HG02610 (cell line): ENCODE data around the gene KCNB1.

Experiments used
- ATAC-seq: cut with Tn5 transposase; IDR thresholded peaks from one replicate; pipeline ENCODE4 v1.9.1; 2021; ENCODE audit warnings: mild to moderate bottlenecking, moderate library complexity; ENCODE audit not compliant: unreplicated experiment

KCNB1 gene

GRCh38 chr20:49360242-49360968 lies 122.1 kb downstream of the KCNB1 start:
- ATAC-seq, result no peak

DNA sequence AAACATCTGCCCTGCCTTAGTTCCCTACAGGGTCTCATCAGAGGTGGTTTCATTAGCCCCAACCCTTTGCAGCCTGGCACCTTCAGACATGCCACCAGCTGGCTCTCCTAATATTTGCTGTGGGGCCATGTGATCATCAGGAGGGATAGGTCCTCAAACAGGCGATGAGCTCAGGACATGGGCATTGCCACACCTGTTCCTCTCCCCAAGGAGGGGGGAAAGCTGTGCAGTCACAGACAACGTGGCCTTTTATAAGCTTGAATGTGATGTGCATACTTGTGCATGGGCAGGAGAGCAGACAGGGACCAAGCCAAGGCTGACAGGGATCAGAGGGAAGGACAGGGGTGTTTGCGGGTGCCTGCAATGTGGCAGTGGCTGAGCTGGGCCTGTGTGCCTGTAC lies 125.8 kb downstream of the KCNB1 start:
- no peak for ATAC-seq

- ATAC-seq, result no peak
Observed at GRCh38 chr20:49354673-49355072, 127.8 kb downstream of the KCNB1 start.

- no peak for ATAC-seq
Observed at GRCh38 chr20:49353348-49353747, 129.1 kb downstream of the KCNB1 start.

DNA sequence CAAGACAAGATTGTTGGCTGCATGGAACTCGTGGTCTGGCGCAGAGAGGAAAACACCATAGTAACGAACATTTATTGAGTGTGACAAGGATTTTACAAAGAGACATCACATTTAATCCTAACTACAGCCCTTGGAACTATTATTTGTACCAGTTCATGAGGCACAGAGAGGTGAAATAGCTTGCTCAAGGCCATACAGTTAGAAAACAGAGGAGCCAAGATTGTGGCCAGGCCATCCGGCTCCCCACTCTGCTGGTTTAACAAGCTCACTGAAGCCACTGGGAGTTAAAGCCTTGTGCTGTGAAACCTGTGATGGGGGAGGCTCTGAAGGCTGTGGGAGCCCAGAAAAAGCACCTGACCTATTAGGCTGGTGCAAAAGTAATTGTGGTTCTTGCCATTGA lies 129.7 kb downstream of the KCNB1 start:
- ATAC-seq, result no peak

GRCh38 chr20:49351775-49352174 lies 130.7 kb downstream of the KCNB1 start:
- ATAC-seq, result no peak

DNA sequence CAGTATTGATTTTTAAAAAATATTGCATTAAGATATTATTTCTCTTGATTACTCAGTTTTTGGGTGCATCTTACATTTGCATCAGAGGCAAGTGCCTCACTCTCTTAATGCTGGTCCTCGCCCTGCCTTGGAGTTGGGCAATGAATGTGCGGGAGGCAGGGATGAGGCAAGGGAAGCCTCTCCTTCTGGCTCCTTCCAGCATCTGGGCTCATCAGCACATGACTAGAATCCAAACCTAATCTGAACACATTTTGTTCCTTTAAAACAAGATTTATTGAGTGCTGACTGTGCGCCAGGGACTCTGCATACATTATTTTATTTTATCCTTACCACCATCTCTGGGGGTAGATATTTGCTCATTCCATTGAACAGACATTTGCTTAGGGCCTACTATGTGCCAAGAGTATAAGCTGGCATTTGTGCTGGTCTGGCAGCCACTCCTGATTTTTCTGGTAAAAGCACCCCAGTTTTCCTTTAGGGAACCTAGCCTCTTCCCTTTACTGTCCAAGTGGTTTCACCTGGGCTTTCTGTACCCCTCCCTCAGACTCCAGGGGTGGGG lies 132.7 kb downstream of the KCNB1 start:
- ATAC-seq, result no peak

DNA sequence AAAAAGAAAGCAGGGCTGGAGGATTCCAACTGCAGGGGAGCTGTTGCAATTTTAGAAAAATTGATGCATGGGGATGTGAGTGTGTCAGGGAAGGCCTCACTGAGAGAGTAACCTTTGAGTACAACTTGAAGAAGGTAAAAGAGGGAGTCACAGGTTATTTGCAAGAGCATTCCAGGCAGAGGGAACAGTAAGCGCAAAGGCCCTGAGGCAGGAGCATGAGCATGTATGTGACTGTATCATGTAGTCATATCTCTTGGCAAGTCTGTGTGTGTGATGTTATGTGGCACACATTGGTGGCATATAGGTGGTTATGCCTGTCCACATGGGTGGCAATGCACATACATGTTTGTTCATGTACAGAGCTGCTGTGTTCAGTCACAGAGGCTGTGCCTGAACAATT lies 133.4 kb downstream of the KCNB1 start:
- no peak for ATAC-seq

DNA sequence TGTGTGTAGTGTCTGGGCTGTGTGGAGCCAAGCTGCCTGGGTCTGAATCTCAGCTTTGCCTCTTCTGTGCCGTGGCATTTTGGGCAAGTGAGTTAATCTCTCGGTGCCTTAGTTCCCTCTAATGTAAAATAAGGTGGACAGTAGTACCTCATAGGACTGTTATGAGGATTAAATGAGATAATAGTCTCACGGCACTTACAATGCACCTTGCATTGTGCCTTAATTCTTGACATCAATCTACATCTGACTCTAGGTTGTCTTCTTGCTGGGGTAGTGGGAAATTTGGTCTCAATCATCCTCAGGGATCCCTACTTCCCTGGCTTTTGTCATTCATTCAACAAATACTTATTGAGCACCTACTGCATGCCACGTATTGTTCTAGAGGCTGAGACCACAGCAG lies 133.9 kb downstream of the KCNB1 start:
- no peak for ATAC-seq

DNA sequence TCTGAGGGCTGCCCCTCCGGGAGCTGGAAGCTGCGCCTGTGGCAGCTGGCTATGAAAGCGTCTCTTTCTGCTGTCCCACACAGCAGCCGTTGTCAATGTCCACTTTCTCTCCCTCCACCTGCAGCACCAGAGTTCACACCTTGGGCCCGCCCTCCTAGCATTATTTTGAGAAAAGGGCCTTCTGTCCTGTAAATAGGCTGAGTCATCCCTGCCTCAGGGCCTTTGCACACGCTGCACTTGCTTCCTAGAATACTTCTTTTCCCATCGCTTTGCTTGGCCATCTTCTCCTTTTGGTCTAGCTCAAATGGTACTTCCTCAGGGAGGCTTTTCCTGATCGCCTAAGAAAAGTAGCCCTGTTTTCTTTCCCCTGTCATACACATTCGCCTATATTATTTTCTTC lies 135.3 kb downstream of the KCNB1 start:
- no peak for ATAC-seq

DNA sequence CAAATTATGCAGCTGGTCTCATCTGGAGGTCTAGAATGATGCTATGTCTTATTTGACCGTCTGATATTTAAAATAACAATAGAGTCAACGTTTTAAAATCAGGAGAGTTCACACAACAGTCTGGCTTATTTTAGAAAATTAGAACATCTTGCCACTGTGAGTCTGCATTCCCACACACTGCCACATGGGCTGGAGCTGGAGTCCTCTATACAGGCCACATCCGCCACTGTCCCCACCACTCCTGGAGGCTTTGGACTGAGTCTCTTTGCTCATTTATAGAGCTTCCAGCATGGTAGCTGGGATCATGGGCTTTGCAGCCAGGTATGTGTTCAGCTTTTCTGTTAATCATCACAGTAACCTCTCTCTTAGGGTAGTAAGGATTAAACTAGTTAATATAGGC lies 135.8 kb downstream of the KCNB1 start:
- no peak for ATAC-seq

DNA sequence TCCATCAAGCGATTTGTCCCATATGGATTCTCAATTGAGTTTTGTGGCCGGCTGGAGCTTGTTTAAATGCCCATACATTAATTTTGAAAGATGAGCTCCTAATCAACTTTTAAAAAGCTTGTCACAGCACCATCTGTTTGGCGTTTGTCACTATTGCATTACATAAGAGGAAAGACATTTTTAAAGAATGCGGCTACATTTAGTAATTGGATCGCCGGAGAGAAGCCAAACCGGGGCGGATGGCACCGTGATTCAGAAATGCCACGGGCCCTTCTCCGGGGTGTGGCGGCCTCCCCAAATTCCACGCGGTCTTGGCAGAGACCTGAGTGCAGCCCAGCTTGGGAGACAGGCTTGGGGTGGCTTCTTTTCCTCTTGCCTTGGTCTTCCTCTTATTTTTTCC lies 136.9 kb downstream of the KCNB1 start:
- ATAC-seq, result no peak

DNA sequence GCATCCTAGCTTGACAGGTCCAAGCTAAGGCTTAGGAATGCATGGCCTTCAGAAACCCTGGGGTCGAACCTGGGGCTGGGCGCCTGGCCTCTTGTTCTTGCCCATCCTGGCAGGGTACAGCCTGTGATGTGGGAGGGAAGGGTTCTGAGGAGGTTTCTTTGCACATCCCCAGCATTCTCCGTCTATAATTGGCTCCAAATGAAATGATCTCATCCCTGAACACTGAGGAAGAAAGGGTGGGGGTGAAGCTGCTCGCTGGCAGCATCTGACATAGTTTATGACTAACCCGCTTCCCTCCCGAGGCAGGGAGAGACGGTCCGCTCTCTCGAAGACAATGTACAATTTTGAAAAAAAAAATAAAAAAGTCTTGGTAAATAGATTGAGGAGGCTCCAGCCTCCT lies 137.5 kb downstream of the KCNB1 start:
- ATAC-seq, result no peak

DNA sequence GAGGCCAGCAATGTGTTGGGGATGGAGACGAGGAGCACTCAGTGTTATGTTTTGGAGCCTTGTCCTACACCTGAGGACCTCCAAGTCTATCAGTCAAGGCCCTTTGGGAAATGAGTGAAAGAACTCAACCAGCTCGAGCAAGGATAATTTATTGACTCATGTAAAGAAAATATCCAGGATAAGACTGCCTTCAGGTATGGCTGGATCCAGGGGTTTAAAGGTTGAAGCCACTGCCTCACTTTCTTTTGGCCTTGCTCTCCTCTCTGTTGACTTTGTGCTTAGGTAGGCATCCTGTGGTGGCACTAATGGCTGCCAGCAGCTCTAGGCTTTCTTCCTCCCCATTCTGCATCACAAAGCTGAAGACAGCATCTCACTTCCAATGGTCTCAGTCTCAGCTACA lies 138.3 kb downstream of the KCNB1 start:
- ATAC-seq, result no peak

GRCh38 chr20:49343246-49343645 lies 139.2 kb downstream of the KCNB1 start:
- no peak for ATAC-seq

GRCh38 chr20:49340161-49340966 lies 142.1 kb downstream of the KCNB1 start:
- no peak for ATAC-seq

DNA sequence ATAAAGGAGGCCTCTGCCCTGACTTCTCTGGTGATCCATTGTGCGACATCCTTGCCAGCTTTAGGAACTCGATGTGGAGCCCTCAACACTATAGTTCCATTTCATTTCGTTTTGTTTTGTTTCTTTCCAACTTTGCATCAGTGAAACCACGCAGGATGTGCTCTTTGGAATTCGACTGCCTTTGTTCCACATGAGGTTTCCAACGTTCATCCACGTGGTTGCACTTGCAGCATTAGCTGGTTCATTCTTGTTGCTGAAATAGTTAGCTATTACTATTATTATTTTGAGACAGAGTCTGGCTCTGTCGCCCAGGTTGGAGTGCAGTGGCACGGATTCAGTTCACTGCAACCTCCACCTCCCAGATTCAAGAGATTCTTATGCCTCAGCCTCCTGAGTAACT lies 143.3 kb downstream of the KCNB1 start:
- no peak for ATAC-seq

GRCh38 chr20:49338061-49338460 lies 144.4 kb downstream of the KCNB1 start:
- ATAC-seq, result no peak

GRCh38 chr20:49337357-49337756 lies 145.1 kb downstream of the KCNB1 start:
- no peak for ATAC-seq

DNA sequence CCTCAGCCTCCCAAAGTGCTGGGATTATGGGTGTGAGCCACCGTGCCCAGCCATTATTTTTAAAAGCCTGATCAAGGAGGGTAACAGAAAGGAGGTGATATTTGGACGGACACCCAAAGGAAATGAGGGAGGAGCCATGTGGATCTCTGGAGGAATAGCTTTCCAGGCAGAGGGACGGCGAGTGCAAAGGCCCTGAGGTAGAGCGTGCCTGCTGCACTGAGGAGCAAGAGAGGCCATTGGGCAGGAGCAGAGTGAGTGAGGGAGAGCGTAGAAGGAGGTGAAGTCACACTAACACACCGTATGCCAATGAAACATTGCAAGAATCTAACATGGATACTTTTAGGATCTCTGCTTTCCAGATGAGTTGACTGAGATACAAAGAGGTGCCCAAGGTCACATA lies 145.7 kb downstream of the KCNB1 start:
- no peak for ATAC-seq

GRCh38 chr20:49335476-49335875 lies 147.0 kb downstream of the KCNB1 start:
- ATAC-seq, result no peak
